ENCODE data around the gene MTERF4. TPM values are rescaled to one million over a fixed set of nuclear protein-coding genes. Genes with fewer than 3 reads are reported as not detected.

Gene MTERF4
- total RNA-seq, 1 experiment from 2014 or later = 13.6 TPM

- H3K27ac ChIP-seq (ENCODE audit: low read length) = no peak overlapping the region
Measured at GRCh38 chr2:241118737-241119505, 16.8 kb upstream of the MTERF4 start.

GRCh38 chr2:241116606-241117560 lies 14.8 kb upstream of the MTERF4 start:
- no peak overlapping the region for H3K4me3 ChIP-seq (ENCODE audit: low read length)
- no peaks in the 10 kb centered on the region for H3K9me3 ChIP-seq (ENCODE audit: low read length)
- H3K36me3 ChIP-seq (ENCODE audit: low read depth, low read length) = no peaks in the 10 kb centered on the region
- H3K4me1 ChIP-seq (ENCODE audit: insufficient read depth, low read length) = no peaks in the 10 kb centered on the region
- TF ChIP-seq EZH2phosphoT487 (IDR thresholded peaks at IDR 0.05; ENCODE audit: borderline replicate concordance, low read length) = no peak
- TF ChIP-seq CTCF (conservative IDR thresholded peaks at IDR 0.05; ENCODE audit: low read depth, low read length) = no peak
- TF ChIP-seq EZH2 (IDR thresholded peaks at IDR 0.05; ENCODE audit: low read length, unreplicated experiment) = no peak
- H3K27me3 ChIP-seq (ENCODE audit: low read length) = no peaks in the 10 kb centered on the region
- H4K20me1 ChIP-seq (ENCODE audit: low read length) = no peaks in the 10 kb centered on the region
- CTCF ChIA-PET = no interaction called here
- POLR2A ChIA-PET (ENCODE audit: unreplicated experiment) = no interaction called here
- ATAC-seq (no peak), DNase-seq (no peak)
- no peaks in the 10 kb centered on the region for H3K79me2 ChIP-seq (ENCODE audit: low read length)
- no peak overlapping the region for H3K9ac ChIP-seq (ENCODE audit: low read length)
- H3K9me2 ChIP-seq (replicated peaks; ENCODE audit: low read length) = no peaks in the 10 kb centered on the region
- H3F3A ChIP-seq (ENCODE audit: low read length, unreplicated experiment) = no peaks in the 10 kb centered on the region
- intact Hi-C loops (cut with micrococcal nuclease) = no loop called here
- H3K4me2 ChIP-seq (ENCODE audit: low read length) = no peak overlapping the region
- no peak overlapping the region for H3K27ac ChIP-seq (ENCODE audit: low read length)
- BruUV-seq (replicated peaks) = no TSS peak
- no peak overlapping the region for H2AFZ ChIP-seq (ENCODE audit: low read length)

More at GRCh38 chr2:241118737-241119505, 16.8 kb upstream of the MTERF4 start:
- Histone ChIP-seq H3K27me3 (ENCODE audit: low read length) (no peaks in the 10 kb centered on the region), H3F3A (ENCODE audit: low read length, unreplicated experiment) (no peaks in the 10 kb centered on the region), H3K9me3 (ENCODE audit: low read length) (no peaks in the 10 kb centered on the region), H3K4me1 (ENCODE audit: insufficient read depth, low read length) (no peaks in the 10 kb centered on the region), H2AFZ (ENCODE audit: low read length) (no peak overlapping the region), H3K4me3 (ENCODE audit: low read length) (no peak overlapping the region), H3K36me3 (ENCODE audit: low read depth, low read length) (no peaks in the 10 kb centered on the region), H3K4me2 (ENCODE audit: low read length) (no peak overlapping the region), H3K79me2 (ENCODE audit: low read length) (no peaks in the 10 kb centered on the region), H3K9ac (ENCODE audit: low read length) (no peak overlapping the region), H4K20me1 (ENCODE audit: low read length) (no peaks in the 10 kb centered on the region), H3K9me2 (replicated peaks; ENCODE audit: low read length) (no peaks in the 10 kb centered on the region)
- intact Hi-C loops (cut with micrococcal nuclease) = no loop called here
- ChIA-PET CTCF (no interaction called here), POLR2A (ENCODE audit: unreplicated experiment) (no interaction called here)
- no TSS peak for BruUV-seq (replicated peaks)
- DNase-seq = no peak
- no peak for TF ChIP-seq EZH2 (IDR thresholded peaks at IDR 0.05; ENCODE audit: low read length, unreplicated experiment)
- no peak for TF ChIP-seq CTCF (conservative IDR thresholded peaks at IDR 0.05; ENCODE audit: low read depth, low read length)
- no peak for TF ChIP-seq EZH2phosphoT487 (IDR thresholded peaks at IDR 0.05; ENCODE audit: borderline replicate concordance, low read length)
- no peak for ATAC-seq

All from PC-3 (cell line).